ENCODE measurements around the gene IFNW1.

The IFNW1 gene

DNA sequence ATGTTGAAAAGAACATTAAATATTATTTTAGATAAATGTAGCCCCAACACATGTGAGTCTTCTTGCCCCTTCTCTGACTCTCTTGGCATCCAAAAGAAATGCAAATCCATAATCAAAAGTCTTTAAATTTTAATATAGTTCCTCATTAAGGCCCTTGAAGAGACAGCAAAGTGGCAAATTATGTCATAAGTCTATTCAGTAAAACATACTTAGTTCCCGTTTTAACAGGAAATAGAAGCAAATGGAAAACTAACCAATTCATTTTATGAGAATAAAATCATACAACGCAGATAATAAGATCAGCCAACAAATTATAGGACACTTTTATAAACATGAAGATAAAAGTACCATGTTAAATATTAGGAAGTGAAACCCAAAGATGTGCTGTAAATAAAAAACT lies 43.8 kb downstream of the IFNW1 start:
- TF ChIP-seq, protein P1, sequence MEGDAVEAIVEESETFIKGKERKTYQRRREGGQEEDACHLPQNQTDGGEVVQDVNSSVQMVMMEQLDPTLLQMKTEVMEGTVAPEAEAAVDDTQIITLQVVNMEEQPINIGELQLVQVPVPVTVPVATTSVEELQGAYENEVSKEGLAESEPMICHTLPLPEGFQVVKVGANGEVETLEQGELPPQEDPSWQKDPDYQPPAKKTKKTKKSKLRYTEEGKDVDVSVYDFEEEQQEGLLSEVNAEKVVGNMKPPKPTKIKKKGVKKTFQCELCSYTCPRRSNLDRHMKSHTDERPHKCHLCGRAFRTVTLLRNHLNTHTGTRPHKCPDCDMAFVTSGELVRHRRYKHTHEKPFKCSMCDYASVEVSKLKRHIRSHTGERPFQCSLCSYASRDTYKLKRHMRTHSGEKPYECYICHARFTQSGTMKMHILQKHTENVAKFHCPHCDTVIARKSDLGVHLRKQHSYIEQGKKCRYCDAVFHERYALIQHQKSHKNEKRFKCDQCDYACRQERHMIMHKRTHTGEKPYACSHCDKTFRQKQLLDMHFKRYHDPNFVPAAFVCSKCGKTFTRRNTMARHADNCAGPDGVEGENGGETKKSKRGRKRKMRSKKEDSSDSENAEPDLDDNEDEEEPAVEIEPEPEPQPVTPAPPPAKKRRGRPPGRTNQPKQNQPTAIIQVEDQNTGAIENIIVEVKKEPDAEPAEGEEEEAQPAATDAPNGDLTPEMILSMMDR (conservative IDR thresholded peaks at IDR 0.05), result no peak
- H3K27ac ChIP-seq, result no peak overlapping the region

DNA sequence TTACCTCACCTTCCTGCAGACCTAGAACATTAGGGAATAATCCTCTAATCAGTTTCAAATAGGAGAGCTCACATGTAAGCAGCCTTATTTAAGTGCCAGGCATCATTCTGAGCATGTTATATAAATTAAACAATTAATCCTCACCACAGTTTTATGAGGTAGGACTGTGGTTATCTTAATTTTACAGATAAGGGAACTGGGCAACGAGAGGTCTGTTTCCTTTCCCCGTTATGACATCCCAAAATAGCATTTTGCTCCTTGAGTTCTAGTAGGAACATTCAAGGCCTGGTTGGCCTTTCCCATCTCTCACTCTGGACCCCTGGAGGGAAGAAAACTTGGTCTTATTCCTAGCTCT lies 44.8 kb downstream of the IFNW1 start:
- TF ChIP-seq, protein P1 (conservative IDR thresholded peaks at IDR 0.05), result no peak
- no peak overlapping the region for H3K27ac ChIP-seq

DNA sequence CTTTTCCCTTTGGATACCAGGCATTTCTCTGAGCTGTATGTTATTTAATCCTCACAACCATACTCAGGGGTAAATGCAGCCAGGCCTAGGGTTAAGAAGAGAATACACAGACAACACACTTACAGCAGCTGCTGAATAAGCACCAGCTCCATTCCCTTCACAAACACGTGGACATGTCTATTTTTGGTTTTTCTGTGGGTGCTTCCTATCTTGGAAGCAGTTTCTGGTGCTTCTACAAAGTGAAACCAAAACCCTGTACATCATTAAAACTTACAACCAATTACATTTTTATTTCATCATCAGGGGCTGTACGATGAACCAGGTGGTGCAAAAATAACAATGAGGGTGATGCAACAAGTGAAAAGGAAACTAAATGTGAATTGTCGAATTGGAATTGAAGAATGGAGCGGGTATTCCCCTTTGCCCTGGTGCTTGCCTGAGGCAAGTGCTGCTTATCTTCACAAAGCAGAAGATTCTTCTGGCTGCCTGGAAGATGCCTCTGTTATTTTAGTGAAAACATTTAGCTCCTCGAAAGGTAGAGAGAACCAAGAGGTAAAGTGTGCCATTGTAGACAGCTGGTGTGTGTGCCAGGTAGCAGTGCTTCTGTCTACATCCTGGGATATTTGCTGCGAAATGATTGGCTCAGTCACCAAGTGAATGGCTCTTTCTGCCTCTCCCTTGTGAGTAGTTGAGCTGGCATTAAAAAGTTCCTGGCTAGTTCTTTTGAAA lies 45.3 kb downstream of the IFNW1 start:
- TF ChIP-seq, protein P1 (conservative IDR thresholded peaks at IDR 0.05), result no peak
- H3K27ac ChIP-seq, result no peak overlapping the region

DNA sequence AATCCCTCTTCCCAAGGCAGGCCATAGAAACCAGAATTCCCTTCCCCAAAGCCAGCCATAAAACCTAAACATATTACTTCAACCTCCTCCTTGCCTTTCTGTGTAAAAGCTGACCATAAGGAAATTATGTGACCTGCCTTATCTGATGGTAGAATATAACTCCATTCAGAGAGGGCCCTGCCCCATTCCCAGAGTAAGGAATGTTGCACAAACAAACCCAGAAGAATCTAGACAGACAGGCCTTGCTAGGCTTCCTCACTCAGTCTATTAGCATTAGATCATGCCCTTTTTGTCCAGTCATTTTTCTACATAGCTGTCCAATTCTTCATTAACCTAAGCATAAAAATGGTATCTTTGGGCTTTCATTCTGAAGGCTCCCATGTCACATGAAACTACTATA lies 46.1 kb downstream of the IFNW1 start:
- TF ChIP-seq, protein P1 (conservative IDR thresholded peaks at IDR 0.05), result no peak
- H3K27ac ChIP-seq, result no peak overlapping the region

All from VCaP (cell line).